A549 (cell line): ENCODE measurements around the gene LNPEP.

Experiments
- BHLHE40 ChIP-seq: IDR thresholded peaks from 2 replicates; pipeline ENCODE4 v1.6.1; 2012; ENCODE audit warnings: low read depth, low read length, inconsistent platforms
- CEBPB ChIP-seq, 2 experiments: fragments of >200 bp in 1 of 2; sonication (Bioruptor Twin) in 1 of 2; formaldehyde crosslinking in 1 of 2; IDR thresholded peaks; 2 replicates each; pipeline ENCODE4 v1.6.1; 2012 to 2016
- FOSL2 ChIP-seq, 2 experiments: fragments of 450-650 bp in 1 of 2; fragments of >200 bp in 1 of 2; sonication (Bioruptor Twin) in 1 of 2; formaldehyde crosslinking; IDR thresholded peaks; 2 replicates each; pipeline versions ENCODE4 v1.5.0 to v1.6.1; 2016 to 2020; ENCODE audit warnings: mild to moderate bottlenecking in 1 of 2, moderate library complexity in 1 of 2
- HDAC2 ChIP-seq: fragments of 200-600 bp; sonication (generic); IDR thresholded peaks from 2 replicates; pipeline ENCODE4 v1.6.1; 2016
- PHF8 ChIP-seq: fragments of 200-600 bp; sonication (generic); IDR thresholded peaks from 2 replicates; pipeline ENCODE4 v1.6.1; 2016; ENCODE audit warnings: low read depth, mild to moderate bottlenecking, antibody characterized with exemption, moderate library complexity, borderline replicate concordance
- POLR2A ChIP-seq: IDR thresholded peaks from 2 replicates; pipeline ENCODE4 v1.6.1; 2012; ENCODE audit warnings: mild to moderate bottlenecking, low read length
- SMC3 ChIP-seq: fragments of >200 bp; sonication (Bioruptor Twin); formaldehyde crosslinking; IDR thresholded peaks from 3 replicates; pipeline ENCODE4 v1.6.1; 2018; ENCODE audit warnings: inconsistent platforms
- TF ChIP-seq, protein P1 (sequence below): fragments of >200 bp; sonication (Bioruptor Twin); formaldehyde crosslinking; IDR thresholded peaks from 3 replicates; pipeline ENCODE4 v1.5.1; 2016
- TF ChIP-seq, protein P2 (sequence below): IDR thresholded peaks from 2 replicates; pipeline ENCODE4 v1.6.1; 2012

DNA sequence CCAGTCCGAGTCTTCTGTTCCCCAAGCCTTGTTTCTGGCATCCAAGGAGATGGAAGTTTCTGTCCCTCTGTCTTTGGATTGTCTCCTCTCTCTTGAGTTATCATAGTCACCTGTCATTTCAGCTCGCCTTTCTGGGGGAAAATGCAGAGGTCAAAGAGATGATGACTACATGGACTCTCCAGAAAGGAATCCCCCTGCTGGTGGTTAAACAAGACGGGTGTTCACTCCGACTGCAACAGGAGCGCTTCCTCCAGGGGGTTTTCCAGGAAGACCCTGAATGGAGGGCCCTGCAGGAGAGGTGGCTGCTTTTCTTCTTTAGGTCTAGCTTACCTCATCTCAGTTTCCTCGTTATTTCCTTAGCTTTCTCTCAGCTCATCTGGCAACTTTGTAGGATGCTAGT, 34.5 kb upstream of the LNPEP start:
- no peak for TF ChIP-seq POLR2A
- TF ChIP-seq, protein P1, sequence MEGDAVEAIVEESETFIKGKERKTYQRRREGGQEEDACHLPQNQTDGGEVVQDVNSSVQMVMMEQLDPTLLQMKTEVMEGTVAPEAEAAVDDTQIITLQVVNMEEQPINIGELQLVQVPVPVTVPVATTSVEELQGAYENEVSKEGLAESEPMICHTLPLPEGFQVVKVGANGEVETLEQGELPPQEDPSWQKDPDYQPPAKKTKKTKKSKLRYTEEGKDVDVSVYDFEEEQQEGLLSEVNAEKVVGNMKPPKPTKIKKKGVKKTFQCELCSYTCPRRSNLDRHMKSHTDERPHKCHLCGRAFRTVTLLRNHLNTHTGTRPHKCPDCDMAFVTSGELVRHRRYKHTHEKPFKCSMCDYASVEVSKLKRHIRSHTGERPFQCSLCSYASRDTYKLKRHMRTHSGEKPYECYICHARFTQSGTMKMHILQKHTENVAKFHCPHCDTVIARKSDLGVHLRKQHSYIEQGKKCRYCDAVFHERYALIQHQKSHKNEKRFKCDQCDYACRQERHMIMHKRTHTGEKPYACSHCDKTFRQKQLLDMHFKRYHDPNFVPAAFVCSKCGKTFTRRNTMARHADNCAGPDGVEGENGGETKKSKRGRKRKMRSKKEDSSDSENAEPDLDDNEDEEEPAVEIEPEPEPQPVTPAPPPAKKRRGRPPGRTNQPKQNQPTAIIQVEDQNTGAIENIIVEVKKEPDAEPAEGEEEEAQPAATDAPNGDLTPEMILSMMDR, result no peak
- TF ChIP-seq, protein P2, sequence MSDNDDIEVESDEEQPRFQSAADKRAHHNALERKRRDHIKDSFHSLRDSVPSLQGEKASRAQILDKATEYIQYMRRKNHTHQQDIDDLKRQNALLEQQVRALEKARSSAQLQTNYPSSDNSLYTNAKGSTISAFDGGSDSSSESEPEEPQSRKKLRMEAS, result no peak
- no peak for TF ChIP-seq PHF8
- no peak for TF ChIP-seq BHLHE40
- TF ChIP-seq HDAC2, result no peak
- no peak for TF ChIP-seq CEBPB (IDR thresholded peaks at IDR 0.05)
- no peak for TF ChIP-seq SMC3
- TF ChIP-seq FOSL2 (IDR thresholded peaks at IDR 0.05), result no peak
- TF ChIP-seq FOSL2 (CRISPR knock-in tag; IDR thresholded peaks at IDR 0.05), result no peak
